ENCODE measurements around the gene MAPK4. TPM values are rescaled to one million over a fixed set of nuclear protein-coding genes. Genes with fewer than 3 reads are reported as not detected.
A peak's percentile ranks its signal among the peaks of the same experiment; 100 is the strongest.

MAPK4 gene
- polyA plus RNA-seq, 1 experiment: not detected

- CTCF ChIA-PET: no interaction called here
Measured at GRCh38 chr18:50656841-50657470, 97.1 kb downstream of the MAPK4 start.

DNA sequence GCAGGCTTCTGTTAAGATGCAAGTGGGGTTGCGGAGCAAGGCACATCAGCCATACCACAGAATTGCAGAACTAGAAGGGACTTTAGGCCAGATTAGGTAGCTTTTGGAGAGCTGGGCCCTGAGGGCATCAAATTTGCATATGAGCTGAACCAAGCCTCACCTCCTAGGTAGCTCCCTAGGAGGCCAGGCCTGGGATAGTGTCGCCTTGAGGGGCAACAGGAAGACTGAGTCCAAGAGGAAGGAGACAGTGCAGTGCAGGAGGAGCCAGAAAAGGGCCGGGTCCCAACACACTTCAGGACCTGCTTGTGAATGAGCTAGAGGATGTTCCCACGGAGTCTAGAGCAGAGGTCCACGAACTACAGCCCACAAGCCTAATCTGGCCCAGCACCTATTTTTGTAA lies 98.7 kb downstream of the MAPK4 start:
- TF ChIP-seq, protein P1, sequence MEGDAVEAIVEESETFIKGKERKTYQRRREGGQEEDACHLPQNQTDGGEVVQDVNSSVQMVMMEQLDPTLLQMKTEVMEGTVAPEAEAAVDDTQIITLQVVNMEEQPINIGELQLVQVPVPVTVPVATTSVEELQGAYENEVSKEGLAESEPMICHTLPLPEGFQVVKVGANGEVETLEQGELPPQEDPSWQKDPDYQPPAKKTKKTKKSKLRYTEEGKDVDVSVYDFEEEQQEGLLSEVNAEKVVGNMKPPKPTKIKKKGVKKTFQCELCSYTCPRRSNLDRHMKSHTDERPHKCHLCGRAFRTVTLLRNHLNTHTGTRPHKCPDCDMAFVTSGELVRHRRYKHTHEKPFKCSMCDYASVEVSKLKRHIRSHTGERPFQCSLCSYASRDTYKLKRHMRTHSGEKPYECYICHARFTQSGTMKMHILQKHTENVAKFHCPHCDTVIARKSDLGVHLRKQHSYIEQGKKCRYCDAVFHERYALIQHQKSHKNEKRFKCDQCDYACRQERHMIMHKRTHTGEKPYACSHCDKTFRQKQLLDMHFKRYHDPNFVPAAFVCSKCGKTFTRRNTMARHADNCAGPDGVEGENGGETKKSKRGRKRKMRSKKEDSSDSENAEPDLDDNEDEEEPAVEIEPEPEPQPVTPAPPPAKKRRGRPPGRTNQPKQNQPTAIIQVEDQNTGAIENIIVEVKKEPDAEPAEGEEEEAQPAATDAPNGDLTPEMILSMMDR (IDR thresholded peaks at IDR 0.05; ENCODE audit: low read depth, low read length): no peak
- POLR2A ChIA-PET: no interaction called here
- no peak overlapping the region for H3K27ac ChIP-seq (ENCODE audit: low read depth, low read length)
- H3K27me3 ChIP-seq (ENCODE audit: control insufficient read depth, insufficient read depth, low read length): no peaks in the 10 kb centered on the region
- DNase-seq (ENCODE audit: low read depth, low spot score): no peak
- CTCF ChIA-PET: no interaction called here
- H3K9me3 ChIP-seq (ENCODE audit: control insufficient read depth, insufficient read depth, low read length): peaks cover under 1% of the 10 kb centered on the region; the same call in 1 of the 2 replicates
- no peak overlapping the region for H3K4me3 ChIP-seq (ENCODE audit: low read depth, low read length)

More at GRCh38 chr18:50656841-50657470, 97.1 kb downstream of the MAPK4 start:
- POLR2A ChIA-PET: no interaction called here
- H3K27me3 ChIP-seq (ENCODE audit: control insufficient read depth, insufficient read depth, low read length): no peaks in the 10 kb centered on the region
- H3K9me3 ChIP-seq (ENCODE audit: control insufficient read depth, insufficient read depth, low read length): no peaks in the 10 kb centered on the region
- H3K27ac ChIP-seq (ENCODE audit: low read depth, low read length): no peak overlapping the region
- TF ChIP-seq, protein P1 (IDR thresholded peaks at IDR 0.05; ENCODE audit: low read depth, low read length): no peak
- no peak overlapping the region for H3K4me3 ChIP-seq (ENCODE audit: low read depth, low read length)
- no peak for DNase-seq (ENCODE audit: low read depth, low spot score)

DNA sequence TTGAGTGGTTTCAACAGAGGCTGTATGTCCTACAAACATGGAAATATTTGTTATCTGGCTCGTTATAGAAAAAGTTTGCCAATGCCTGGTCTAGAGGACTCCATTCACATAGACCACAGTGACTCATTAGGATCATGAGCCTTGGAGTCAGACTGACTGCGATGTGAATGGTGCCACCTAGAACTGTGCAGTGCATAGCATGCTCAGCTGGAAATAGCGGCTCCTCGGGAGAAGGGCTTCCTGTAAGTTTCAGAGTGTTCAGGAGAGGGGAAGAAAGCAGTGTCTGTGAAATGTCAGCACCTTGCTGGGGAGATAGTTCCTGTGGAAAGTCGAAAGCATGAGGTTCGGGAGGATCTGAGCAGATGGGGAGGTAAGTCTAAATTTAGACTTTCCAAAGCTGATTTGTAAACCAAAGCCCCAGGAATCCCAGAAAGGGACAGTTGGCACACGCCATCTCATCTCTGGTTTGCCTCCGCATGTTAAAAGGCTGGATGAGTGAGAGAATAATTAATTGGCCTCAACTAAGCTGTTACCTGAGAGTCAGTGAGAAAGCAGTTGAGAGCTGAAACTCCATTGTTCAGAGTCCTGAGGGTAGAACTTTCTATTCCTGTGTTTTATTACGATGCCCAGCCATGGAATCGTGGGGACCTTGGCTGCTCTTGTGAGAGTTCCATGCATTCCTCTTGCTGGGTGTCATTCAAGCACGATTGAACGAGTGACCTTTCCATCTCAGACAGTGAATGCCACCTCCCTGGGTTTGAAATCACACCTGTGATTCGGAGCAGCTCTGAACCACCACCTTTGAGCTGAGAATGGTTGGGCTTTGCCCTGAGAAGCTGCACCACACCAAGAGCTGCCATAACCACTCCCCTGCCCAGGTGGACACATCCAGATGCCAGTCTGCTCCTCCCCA lies 99.5 kb downstream of the MAPK4 start:
- POLR2A ChIA-PET: no interaction called here
- CTCF ChIA-PET: no interaction called here
- Histone ChIP-seq H3K9me3 (ENCODE audit: control insufficient read depth, insufficient read depth, low read length) (peaks cover 6% of the 10 kb centered on the region; the same call in 1 of the 2 replicates), H3K27ac (ENCODE audit: low read depth, low read length) (no peak overlapping the region), H3K27me3 (ENCODE audit: control insufficient read depth, insufficient read depth, low read length) (no peaks in the 10 kb centered on the region), H3K4me3 (ENCODE audit: low read depth, low read length) (no peak overlapping the region)
- TF ChIP-seq, protein P1 (IDR thresholded peaks at IDR 0.05; ENCODE audit: low read depth, low read length): no peak
- no peak for DNase-seq (ENCODE audit: low read depth, low spot score)

- Histone ChIP-seq H3K4me3 (ENCODE audit: low read depth, low read length) (no peak overlapping the region), H3K27ac (ENCODE audit: low read depth, low read length) (no peak overlapping the region), H3K27me3 (ENCODE audit: control insufficient read depth, insufficient read depth, low read length) (no peaks in the 10 kb centered on the region), H3K9me3 (ENCODE audit: control insufficient read depth, insufficient read depth, low read length) (peaks cover 6% of the 10 kb centered on the region; the same call in 1 of the 2 replicates)
- ChIA-PET CTCF (no interaction called here), POLR2A (no interaction called here)
- TF ChIP-seq, protein P1 (IDR thresholded peaks at IDR 0.05; ENCODE audit: low read depth, low read length): no peak
- no peak for DNase-seq (ENCODE audit: low read depth, low spot score)
Measured at GRCh38 chr18:50661013-50661412, 101.1 kb downstream of the MAPK4 start.

DNA sequence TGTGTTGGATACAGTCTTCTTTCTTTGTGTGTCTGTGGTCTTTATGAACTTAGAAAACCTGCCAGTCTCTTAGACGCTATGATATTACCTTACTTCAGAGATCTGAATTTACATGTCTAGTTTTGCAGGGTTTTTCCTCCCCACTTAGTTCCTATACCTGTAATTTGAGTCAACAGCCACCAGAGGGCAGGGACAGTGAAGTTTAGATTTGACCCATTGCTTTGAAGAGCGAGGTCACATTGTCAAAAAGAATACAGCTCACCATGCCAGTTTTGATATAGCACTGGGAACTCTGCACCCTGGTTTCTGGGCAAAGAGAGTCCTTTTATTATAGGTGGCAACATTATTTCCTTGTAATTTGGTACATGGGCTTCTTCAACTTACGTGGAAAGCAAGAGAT lies 102.3 kb downstream of the MAPK4 start:
- H3K27me3 ChIP-seq (ENCODE audit: control insufficient read depth, insufficient read depth, low read length): no peaks in the 10 kb centered on the region
- peaks cover 6% of the 10 kb centered on the region; the same call in 1 of the 2 replicates for H3K9me3 ChIP-seq (ENCODE audit: control insufficient read depth, insufficient read depth, low read length)
- TF ChIP-seq, protein P1 (IDR thresholded peaks at IDR 0.05; ENCODE audit: low read depth, low read length): peak; percentile 18; the same call in 1 of the 2 replicates
- ChIA-PET CTCF (no interaction called here), POLR2A (no interaction called here)
- no peak overlapping the region for H3K27ac ChIP-seq (ENCODE audit: low read depth, low read length)
- no peak for DNase-seq (ENCODE audit: low read depth, low spot score)
- H3K4me3 ChIP-seq (ENCODE audit: low read depth, low read length): no peak overlapping the region
